RCC 7860 (cell line): ENCODE results near the gene FRS2.
A peak's percentile ranks its signal among the peaks of the same experiment; 100 is the strongest.
"Not testable (repeated sequence)": the region's sequence is repeated elsewhere in the genome, so short reads cannot be mapped to it uniquely, and the experiment has no call there.

Source experiments
- DNase-seq: peaks from one replicate; pipeline ENCODE4 v3.0.0-alpha.2; 2015; ENCODE audit warnings: low spot score
- FAIRE-seq: peaks from 2 replicates; lab custom pipeline; 2012; peaks lifted over from hg19 to GRCh38; lab: Jason Lieb, UNC

Gene FRS2

DNA sequence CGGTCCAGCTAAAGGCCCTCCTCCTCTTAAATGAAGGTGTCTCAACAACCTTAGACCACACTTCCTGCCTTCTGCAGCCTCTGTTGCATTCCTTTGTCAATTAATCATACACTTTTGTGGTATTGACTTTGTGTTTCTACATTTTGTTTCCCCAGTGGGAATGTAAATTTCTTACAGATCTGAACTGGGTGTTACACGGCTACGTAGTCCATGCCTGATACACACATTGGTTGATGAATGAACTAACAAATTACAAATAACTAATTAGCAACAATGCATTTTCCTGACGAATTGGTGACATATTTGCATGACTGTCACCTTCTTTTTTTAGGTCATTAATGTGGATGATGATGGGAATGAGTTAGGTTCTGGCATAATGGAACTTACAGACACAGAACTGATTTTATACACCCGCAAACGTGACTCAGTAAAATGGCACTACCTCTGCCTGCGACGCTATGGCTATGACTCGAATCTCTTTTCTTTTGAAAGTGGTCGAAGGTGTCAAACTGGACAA, 99.9 kb downstream of the FRS2 start:
- FAIRE-seq (no peak), DNase-seq (no peak)

DNA sequence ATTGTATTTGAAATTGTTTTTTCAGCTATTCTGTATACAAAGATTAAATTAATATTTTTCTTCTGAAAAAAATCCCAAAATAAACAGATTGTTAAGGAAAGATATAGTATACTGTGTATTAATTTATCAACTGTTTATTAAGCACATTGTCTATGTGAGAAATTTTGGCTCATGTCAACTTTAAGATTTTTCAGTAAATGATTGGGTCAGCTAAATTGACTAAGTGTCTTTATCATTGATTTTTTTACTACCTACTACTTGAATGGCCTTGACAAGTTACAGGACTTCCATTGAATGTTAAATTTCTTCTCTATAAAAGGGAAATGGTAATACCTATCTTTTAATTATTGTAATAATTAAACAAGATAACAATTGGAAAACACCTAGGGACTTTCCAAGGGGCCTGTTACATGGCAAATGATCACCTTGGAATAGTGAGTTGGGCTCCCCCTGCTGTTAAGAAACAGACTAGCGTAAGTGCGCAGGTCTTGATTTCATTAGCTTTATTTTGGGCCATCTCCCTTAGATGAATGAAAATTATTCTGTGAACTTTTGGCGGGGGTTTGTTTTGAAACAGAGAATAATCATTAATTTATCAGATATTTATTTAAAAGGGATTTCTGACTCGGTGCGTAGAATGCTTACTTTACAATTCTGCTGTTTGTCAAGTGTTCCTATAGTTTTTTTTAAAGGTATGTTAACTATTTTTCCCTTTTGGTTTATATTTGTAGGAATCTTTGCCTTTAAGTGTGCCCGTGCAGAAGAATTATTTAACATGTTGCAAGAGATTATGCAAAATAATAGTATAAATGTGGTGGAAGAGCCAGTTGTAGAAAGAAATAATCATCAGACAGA, 100.6 kb downstream of the FRS2 start:
- DNase-seq (peak; percentile 31), FAIRE-seq (peak; percentile 61)

DNA sequence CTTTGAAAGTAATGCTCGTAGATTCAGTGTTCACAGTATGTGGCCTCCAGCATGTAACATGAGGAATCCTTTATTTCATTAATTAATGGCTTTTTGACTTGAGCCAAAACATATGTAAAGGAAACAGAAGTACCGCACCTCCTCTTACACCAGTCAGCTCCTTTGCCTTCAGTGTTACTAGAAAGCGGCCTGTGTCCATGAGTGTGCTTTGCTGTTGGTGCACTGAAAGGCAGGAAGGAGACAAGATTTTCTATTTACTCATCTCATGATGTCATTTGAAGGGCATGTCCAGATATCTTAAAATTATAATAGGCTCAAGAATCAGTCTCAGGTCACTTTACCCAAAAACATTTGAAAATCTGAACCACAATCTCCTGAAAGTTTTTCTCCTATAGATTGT, 105.2 kb downstream of the FRS2 start:
- no peak for FAIRE-seq
- no peak for DNase-seq

DNA sequence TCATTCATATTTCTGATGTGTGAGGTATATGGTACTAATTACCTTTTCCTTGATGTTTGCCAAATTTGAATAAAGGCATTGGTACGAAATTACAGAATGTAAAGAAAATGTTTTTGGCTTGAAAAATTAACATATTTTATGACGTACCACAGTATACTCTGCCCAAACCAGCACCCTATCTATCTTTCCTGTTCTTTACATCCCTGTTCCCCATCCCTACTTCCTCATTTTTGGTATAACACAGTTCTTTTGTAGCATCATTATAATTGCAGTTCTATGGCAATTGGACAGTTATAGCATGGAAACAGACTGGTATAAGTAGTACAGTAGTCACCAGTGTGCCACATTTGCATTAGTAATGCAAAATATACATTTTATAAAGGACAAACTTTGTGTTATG, 108.1 kb downstream of the FRS2 start:
- no peak for DNase-seq

DNA sequence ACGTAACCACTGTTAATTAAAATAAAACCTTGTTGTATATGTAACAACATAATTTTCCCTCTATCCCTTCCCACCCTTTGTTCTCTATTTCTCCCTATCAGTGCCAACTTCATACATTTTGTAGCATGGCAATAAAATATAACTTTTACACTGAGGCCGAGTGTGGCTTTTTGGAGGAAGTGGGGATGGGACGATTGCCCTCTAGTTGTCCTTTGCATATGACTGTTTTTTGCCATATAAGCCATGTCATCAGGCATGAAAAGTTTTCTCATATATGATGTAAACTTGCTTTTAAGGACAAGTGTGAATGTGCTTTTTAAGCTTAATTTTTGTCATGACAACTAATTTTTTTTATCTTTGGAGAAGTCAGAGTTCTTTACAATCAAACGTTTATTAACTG, 108.8 kb downstream of the FRS2 start:
- no peak for FAIRE-seq
- DNase-seq, result no peak

More for the DNA sequence above, 108.1 kb downstream of the FRS2 start:
- no peak for FAIRE-seq

DNA sequence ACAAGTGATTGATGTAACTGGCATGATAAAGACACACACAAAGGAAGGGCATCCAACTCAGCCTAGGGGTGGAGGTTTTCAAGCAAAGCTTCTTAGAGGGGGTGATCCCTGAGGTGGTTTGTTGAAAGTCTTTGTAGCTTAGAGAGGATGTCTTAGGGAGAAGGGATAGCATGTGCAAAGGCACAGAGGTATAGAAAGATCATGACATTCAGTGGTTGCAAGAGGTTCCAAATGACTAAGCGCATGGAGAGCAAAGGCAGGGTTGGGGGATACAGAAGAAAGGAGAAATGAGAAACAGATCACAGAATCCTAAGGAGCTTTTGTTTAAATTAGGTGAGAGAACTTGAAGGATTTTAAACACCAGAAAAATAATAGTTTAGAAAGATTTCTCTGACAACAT, 109.9 kb downstream of the FRS2 start:
- no peak for DNase-seq
- FAIRE-seq, result no peak

DNA sequence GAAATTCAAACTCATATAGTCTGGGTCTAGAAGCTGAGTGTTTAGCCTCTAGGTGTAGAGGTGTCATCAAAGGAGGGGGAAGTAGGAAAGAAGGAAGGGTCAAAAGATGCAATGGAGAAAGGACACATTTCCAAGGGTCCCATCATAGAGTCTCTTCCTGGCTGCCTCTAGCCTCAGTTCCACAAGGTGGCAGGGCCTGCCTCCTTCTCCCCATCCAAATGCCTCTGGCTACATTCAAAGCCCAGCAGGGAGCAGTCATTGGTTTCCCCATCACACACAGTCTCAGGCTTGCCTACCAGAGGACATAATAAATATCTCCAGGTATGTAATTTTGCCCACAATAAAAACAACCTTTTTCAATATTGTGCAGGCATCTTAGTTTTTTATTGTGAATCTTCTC, 113.0 kb downstream of the FRS2 start:
- DNase-seq (no peak), FAIRE-seq (no peak)

DNA sequence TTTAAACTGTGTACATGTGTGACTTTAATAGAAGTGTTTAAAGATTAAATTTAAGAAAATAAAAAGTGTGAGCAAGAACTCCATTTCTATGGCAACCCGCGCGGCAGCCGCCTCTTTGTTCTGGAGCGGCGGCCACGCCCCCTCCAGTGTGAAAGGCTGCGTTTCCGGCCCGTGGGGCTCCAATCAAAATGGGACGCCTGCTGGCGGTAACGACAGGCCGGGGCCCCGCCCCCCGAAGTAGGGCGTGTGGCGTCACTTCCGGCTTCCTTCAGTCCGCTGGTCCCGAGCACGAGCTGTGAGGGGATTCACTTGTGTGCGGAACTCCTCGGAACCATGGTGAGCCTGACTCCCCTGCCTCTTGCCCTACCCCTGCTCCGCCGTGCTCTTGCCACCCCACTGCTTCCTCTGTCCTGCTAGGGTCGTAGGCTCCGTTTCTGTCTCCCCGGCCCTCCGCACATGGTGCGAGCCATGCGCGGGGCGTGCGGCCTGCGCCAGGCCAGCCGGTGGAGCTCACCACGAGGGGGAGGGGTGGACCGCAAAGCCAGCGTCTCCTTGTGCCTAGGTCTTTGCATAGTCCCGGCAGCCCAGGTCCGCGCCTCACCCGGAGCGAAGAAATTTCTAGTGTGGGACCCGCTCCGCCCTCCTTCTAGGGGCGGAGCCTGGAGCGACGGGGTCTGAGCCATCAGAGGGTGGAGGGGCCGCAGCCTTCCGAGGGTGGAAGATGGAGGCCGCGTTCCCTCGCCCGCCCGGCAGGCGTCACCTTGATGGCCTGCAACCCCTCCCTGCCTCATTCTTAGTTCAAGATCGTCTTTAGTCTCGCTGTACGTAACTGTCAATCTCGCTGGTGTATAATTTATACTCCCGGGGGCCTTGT, 115.2 kb downstream of the FRS2 start, which contains the start of gene CCT2:
CCT2 (plus strand) TSS at position 271 of the 874 bp plus-strand sequence; CDS start at position 334, 63 bp downstream.
- FAIRE-seq, result peak; percentile 82
- DNase-seq, result peak; percentile 82

DNA sequence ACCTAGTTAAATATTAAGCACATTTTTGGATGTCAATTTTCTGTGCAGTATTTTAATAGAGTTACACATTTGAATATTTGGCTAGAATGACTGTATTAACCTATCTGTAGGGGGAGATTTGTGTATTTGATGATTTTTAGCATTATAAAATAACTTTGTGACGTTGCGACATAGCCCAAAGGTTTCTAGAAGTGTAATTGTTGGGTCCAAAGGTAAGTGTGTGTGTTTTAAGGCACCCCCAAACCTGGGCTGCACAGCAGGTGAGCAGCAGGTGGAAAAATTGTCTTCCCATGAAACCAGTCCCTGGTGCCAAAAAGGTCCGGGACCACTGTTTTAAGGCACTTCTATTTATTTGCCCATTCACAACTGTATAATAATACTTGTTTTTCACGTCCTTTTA, 118.3 kb downstream of the FRS2 start:
- DNase-seq, result no peak
- FAIRE-seq, result no peak

DNA sequence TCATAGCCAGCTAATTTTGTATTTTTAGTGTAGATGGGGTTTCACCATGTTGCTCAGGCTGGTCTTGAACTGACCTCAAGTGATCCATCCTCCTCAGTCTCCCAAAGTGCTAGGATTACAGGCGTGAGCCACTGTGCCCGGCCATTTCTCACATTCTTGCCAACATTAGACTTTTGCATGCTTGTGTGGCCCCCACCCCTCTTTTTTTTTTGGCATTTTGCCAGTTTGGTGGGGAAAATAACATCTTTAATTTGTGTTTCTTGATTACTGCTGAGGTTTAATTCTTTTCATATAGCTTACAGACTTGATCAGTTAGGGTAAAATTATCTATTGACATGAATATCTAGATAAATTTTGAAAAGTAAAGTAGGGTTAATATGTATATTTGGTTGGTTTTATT, 118.9 kb downstream of the FRS2 start:
- FAIRE-seq, result no peak
- no peak for DNase-seq

DNA sequence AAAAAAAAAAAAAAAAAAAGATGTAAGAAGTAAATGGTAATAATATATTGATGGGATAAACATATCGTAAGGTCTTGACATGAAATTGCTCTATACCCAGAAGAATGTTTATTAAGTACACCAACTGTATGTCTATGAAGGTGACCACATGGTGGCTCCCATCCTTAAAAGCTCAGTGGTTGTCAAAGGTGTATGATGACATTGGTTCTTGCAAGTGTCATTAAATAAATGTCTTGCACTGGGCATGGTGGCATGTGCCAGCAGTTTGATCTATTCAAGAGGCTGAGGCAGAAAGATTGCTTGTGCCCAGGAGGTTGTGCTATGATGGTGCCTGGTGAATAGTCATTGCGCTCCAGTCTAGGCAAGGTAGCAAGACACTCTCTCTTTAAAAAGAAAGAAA, 125.5 kb downstream of the FRS2 start:
- DNase-seq (no peak), FAIRE-seq (no peak)

DNA sequence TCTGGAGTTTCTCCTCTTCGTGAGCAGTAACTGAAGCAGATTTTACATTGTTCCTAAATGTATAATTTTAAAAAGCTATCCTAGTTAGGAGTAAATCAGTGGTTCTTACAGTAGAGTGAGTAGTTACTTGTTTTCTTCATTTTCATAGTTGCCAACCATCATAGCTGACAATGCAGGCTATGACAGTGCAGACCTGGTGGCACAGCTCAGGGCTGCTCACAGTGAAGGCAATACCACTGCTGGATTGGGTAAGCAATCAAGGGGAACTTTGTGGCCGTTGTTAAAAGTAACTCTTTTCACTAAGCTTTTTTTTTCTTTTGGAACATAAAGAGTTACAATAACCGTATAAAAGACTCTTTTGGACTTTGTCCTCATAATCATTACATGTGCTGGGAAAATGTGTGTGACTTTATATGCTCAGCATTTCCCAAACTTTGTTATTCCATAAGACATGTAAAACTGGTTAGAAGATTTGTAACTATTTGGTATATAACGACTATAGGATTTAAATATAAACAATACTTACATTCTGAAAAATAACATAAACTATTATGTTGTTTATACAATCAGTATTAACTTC, 128.1 kb downstream of the FRS2 start:
- FAIRE-seq, result no peak
- DNase-seq, result no peak

DNA sequence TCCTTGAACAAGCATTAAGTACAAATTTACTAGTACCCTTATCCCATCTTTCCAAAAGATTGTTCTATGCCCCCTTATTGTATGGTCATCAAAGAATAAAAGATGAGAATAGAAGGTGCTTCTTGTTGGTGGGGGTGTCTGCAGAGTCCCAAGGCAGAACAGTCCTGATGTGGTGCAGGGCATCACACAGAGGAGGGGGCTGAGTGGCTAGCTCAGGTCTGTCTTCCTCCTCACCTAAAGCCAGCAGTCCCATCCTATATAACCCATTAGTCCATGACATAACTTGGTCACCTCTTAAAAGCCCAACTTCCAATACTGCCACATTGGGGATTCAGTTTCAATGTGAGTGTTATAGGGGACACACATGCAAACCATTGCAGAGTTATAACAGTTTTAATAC, 130.6 kb downstream of the FRS2 start:
- DNase-seq (no peak), FAIRE-seq (no peak)

DNA sequence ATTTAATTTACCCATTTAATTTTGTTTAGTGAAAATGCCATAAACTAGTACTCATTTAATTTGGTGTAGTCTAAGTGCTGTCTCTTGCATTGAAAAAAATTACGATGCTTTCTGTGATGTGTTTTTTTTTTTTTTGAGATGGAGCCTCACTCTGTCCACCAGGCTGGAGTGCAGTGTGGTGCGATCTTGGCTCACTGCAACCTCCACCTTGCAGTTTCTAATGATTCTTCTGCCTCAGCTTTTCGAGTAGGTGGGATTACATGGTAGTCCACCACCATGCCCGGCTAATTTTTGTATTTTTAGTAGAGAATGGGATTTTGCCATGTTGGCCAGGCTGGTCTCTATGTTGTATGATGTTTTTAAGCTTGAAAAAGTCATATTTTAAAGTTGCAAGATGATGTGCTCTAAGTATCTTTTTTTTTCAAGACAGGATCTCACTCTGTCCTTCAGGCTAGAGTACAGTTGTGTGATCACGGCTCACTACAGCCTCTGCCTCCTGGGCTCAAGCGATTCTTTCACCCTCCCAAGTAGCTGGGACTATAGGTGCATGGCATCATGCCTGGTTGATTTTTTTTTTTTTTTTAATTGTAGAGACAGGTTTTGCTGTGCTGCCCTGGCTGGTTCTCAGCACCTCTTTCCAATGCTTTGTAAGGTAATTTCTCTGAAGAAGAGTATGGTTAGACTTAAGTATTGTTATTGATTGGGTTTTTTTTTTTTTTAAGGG, 131.9 kb downstream of the FRS2 start:
- DNase-seq (no peak), FAIRE-seq (no peak)

DNA sequence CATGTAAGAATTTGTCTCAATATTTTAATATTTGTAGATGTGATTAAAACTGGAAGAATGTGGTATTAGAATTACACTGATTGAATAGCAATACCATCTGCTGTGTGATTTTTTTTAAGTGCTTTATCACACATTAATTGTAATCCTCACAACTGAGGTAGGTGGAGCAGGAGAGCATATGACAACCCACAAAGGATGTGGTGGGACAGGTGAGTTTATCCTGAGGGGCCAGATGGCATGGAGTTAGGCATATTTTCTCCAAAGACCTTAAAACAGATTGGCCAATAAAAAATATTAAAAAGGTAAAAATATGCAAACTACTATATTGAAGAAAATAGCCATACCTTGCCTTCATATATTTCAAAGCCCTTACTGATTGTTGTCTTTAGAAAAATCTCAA, 132.8 kb downstream of the FRS2 start:
- DNase-seq, result no peak
- FAIRE-seq, result no peak

DNA sequence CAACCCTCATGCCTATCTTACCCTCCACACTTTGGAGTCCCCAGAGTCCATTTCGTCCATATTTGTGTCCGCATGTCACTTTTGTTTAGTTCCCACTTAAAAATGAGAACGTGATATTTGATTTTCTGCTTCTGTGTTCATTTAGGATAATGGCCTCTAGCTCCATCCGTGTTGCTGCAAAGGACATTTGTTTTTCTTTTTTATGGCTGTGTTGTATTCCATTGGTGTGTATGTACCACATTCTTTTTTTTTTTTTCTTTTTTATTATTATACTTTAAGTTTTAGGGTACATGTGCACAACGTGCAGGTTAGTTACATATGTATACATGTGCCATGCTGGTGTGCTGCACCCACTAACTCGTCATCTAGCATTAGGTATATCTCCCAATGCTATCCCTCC, 133.4 kb downstream of the FRS2 start:
- DNase-seq, FAIRE-seq: not testable (repeated sequence)

DNA sequence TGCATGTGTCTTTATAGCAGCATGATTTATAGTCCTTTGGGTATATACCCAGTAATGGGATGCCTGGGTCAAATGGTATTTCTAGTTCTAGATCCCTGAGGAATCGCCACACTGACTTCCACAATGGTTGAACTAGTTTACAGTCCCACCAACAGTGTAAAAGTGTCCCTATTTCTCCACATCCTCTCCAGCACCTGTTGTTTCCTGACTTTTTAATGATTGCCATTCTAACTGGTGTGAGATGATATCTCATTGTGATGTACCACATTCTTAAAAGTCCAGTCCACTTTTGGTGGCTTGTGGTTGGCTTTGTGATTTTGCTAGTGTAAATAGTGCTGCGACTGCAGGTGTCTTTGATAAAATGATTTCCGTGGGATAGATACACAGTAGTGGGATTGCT, 134.1 kb downstream of the FRS2 start:
- not testable (repeated sequence) for DNase-seq, FAIRE-seq

DNA sequence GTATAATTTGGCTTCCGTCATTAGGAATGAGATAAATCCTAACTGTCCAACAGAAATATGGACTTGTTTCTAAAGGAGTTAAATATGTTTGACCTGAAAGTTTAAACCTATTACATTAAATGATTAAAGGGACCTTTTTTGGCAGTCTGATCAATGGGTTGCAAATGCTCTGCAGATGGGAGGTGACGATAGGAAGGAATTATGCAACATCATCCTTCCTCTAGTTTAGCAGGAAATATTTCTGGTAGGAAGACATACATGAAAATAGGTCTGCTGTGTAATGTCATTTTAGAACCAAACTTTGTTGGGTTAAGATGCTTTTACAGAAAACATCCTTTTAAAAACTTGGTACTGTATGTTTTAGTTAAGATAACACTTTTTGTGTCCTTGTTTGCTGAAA, 137.9 kb downstream of the FRS2 start:
- FAIRE-seq, result no peak
- no peak for DNase-seq

DNA sequence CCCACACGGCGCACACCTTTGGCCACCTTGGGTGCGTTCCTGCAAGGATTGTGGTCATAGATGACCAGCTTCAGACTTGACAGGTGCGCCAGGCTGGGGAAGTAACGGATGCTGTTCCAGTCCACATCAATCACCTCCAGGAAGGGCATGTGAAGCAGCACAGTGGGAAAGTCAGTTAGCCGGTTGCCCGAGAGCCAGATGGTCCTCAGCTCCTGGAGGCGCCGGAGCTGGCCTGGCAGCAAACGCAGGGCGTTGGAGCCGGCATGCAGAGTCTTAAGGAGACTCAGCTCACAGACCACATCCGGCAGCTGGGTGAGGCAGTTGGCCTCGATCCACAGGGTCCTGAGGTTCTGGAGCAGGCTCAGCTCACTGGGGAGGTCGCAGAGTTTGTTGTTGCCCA, 139.9 kb downstream of the FRS2 start:
- DNase-seq (no peak), FAIRE-seq (no peak)

DNA sequence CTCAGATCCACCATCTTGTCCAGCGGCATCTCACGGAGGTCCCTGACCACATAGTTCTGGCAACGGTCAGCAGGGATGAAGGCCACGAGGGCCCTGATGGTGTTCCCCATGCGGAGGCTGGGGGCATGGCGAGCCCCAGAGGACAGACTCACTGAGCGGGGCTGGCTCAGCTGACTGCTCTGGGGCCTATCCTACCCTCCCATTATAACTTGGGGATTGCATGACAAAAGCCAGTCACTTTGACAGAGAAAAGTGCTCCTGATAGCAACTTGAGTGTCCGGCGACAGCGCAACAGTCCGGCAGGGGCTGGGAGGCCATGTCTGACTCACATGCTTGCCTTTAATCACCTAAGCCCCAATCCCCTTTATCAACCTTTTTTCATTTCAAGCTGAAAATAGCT, 140.5 kb downstream of the FRS2 start, which contains the start of gene LRRC10:
LRRC10 (minus strand) TSS at position 179 of the 400 bp plus-strand sequence; CDS start at position 110, 69 bp downstream.
- DNase-seq (no peak), FAIRE-seq (no peak)
